ENCODE data around the gene MLXIP. TPM values are rescaled to one million over a fixed set of nuclear protein-coding genes. Genes with fewer than 3 reads are reported as not detected.
A peak's percentile ranks its signal among the peaks of the same experiment; 100 is the strongest.

The MLXIP gene
- total RNA-seq, 1 experiment from 2014 or later, result 16.7 TPM

GRCh38 chr12:122064025-122064777 is 14.4 kb upstream of the MLXIP start:
- Histone ChIP-seq H3K27ac (ENCODE audit: low read length) (peak overlapping the region; percentile 83), H3K4me3 (ENCODE audit: low read length) (no peak overlapping the region), H3K4me2 (ENCODE audit: low read length) (peak overlapping the region; percentile 55; the same call in 1 of the 2 replicates), H2AFZ (ENCODE audit: low read length) (no peak overlapping the region), H3K79me2 (ENCODE audit: low read length) (no peaks in the 10 kb centered on the region), H3K9me3 (ENCODE audit: low read length) (no peaks in the 10 kb centered on the region), H3K4me1 (ENCODE audit: insufficient read depth, low read length) (peaks cover 38% of the 10 kb centered on the region), H4K20me1 (ENCODE audit: low read length) (no peaks in the 10 kb centered on the region), H3K27me3 (ENCODE audit: low read length) (no peaks in the 10 kb centered on the region), H3K9ac (ENCODE audit: low read length) (no peak overlapping the region), H3K9me2 (replicated peaks; ENCODE audit: low read length) (no peaks in the 10 kb centered on the region), H3F3A (ENCODE audit: low read length, unreplicated experiment) (peaks cover 17% of the 10 kb centered on the region), H3K36me3 (ENCODE audit: low read depth, low read length) (peaks cover 10% of the 10 kb centered on the region; the same call in 1 of the 2 replicates)
- CTCF ChIA-PET, result no interaction called here
- intact Hi-C loops (cut with micrococcal nuclease), result no loop called here
- no TSS peak for BruUV-seq (replicated peaks)
- TF ChIP-seq EZH2phosphoT487 (IDR thresholded peaks at IDR 0.05; ENCODE audit: borderline replicate concordance, low read length) (no peak), CTCF (conservative IDR thresholded peaks at IDR 0.05; ENCODE audit: low read depth, low read length) (peak; percentile 57), EZH2 (IDR thresholded peaks at IDR 0.05; ENCODE audit: low read length, unreplicated experiment) (no peak)
- DNase-seq (peak; percentile 82), ATAC-seq (peak; percentile 32)
- POLR2A ChIA-PET (ENCODE audit: unreplicated experiment), result no interaction called here

GRCh38 chr12:122064780-122065588 is 13.6 kb upstream of the MLXIP start:
- no peaks in the 10 kb centered on the region for H3K79me2 ChIP-seq (ENCODE audit: low read length)
- POLR2A ChIA-PET (ENCODE audit: unreplicated experiment), result no interaction called here
- no peak overlapping the region for H3K4me3 ChIP-seq (ENCODE audit: low read length)
- no peaks in the 10 kb centered on the region for H3K27me3 ChIP-seq (ENCODE audit: low read length)
- no peaks in the 10 kb centered on the region for H3K9me3 ChIP-seq (ENCODE audit: low read length)
- peak; percentile 23; the same call in 1 of the 2 replicates for ATAC-seq
- H3K36me3 ChIP-seq (ENCODE audit: low read depth, low read length), result peaks cover 7% of the 10 kb centered on the region; the same call in 1 of the 2 replicates
- no peak for TF ChIP-seq EZH2 (IDR thresholded peaks at IDR 0.05; ENCODE audit: low read length, unreplicated experiment)
- TF ChIP-seq CTCF (conservative IDR thresholded peaks at IDR 0.05; ENCODE audit: low read depth, low read length), result no peak
- TF ChIP-seq EZH2phosphoT487 (IDR thresholded peaks at IDR 0.05; ENCODE audit: borderline replicate concordance, low read length), result no peak
- peak; percentile 63 for DNase-seq
- no peak overlapping the region for H2AFZ ChIP-seq (ENCODE audit: low read length)
- peaks cover 38% of the 10 kb centered on the region for H3K4me1 ChIP-seq (ENCODE audit: insufficient read depth, low read length)
- H3F3A ChIP-seq (ENCODE audit: low read length, unreplicated experiment), result peaks cover 17% of the 10 kb centered on the region
- no peak overlapping the region for H3K27ac ChIP-seq (ENCODE audit: low read length)
- no peaks in the 10 kb centered on the region for H3K9me2 ChIP-seq (replicated peaks; ENCODE audit: low read length)
- peak overlapping the region; percentile 25; the same call in 1 of the 2 replicates for H3K4me2 ChIP-seq (ENCODE audit: low read length)
- no peak overlapping the region for H3K9ac ChIP-seq (ENCODE audit: low read length)
- intact Hi-C loops (cut with micrococcal nuclease), result no loop called here
- H4K20me1 ChIP-seq (ENCODE audit: low read length), result no peaks in the 10 kb centered on the region
- CTCF ChIA-PET, result interaction anchor here (1.0 kb wide), 1 partner anchor 47 kb away, joined by 3 read pairs; no protein-coding TSS in a partner anchor
- no TSS peak for BruUV-seq (replicated peaks)

Data from PC-3 (cell line).